BJ (cell line): Measurements from ENCODE around the gene RABEP2. TPM values are rescaled to one million over a fixed set of nuclear protein-coding genes. Genes with fewer than 3 reads are reported as not detected.
A peak's percentile ranks its signal among the peaks of the same experiment; 100 is the strongest.
"Not testable (repeated sequence)": the region's sequence is repeated elsewhere in the genome, so short reads cannot be mapped to it uniquely, and the experiment has no call there.

Source experiments
- CTCF ChIA-PET: fragments of 350-600 bp; formaldehyde crosslinking; extraction: SDS; loops from one replicate; lab custom pipeline; 2021; ENCODE audit warnings: antibody characterized with exemption, inconsistent platforms; lab: Yijun Ruan, JAX
- POLR2A ChIA-PET: fragments of 300-600 bp; sonication (Branson Sonifier 250); formaldehyde crosslinking; extraction: SDS; loops from one replicate; lab custom pipeline; 2021; ENCODE audit warnings: antibody characterized with exemption; lab: Charles Lee
- DNase-seq: peaks from one replicate; pipeline ENCODE4 v3.0.0-alpha.2; 2011; ENCODE audit warnings: low read depth
- H3K27me3 ChIP-seq: 2 replicates; pipeline ENCODE4 v1.6.0; 2011; ENCODE audit warnings: low read length; ENCODE audit not compliant: control insufficient read depth, insufficient read depth
- H3K36me3 ChIP-seq: 2 replicates; pipeline ENCODE4 v1.5.1; 2011; ENCODE audit warnings: low read length; ENCODE audit not compliant: control insufficient read depth, insufficient read depth
- H3K4me3 ChIP-seq: 2 replicates; pipeline ENCODE4 v1.5.1; 2011; ENCODE audit warnings: low read depth, mild to moderate bottlenecking, control low read depth, low read length
- CTCF ChIP-seq: IDR thresholded peaks from 2 replicates; pipeline ENCODE4 v1.5.1; 2011; ENCODE audit warnings: low read depth, mild to moderate bottlenecking, control low read depth, inconsistent platforms, low read length, moderate library complexity; ENCODE audit not compliant: insufficient read depth
- polyA plus RNA-seq: library from polyadenylated mRNA; depleted of rRNA; stranded (reverse); fragments of >200 nt; gene quantifications from 2 replicates; pipeline ENCODE4 v1.2.3, GENCODE V29; 2011

The RABEP2 gene
- polyA plus RNA-seq, 1 experiment = 20.4 TPM

GRCh38 chr16:28873543-28874201 lies 51.4 kb downstream of the RABEP2 start:
- H3K27me3 ChIP-seq = no peaks in the 10 kb centered on the region
- CTCF ChIA-PET = interaction anchor here (1.0 to 5.0 kb wide), 8 partner anchors 9 to 71 kb away, joined by 3 to 24 read pairs (median 4); partner anchors contain the start of genes SH2B1 and TUFM
- H3K36me3 ChIP-seq = peaks cover 32% of the 10 kb centered on the region
- no peak overlapping the region for H3K4me3 ChIP-seq
- POLR2A ChIA-PET = no interaction called here
- no peak for DNase-seq
- peak; percentile 77 for TF ChIP-seq CTCF

- no peaks in the 10 kb centered on the region for H3K27me3 ChIP-seq
- CTCF ChIA-PET = interaction anchor here (0.8 to 5.0 kb wide), 7 partner anchors 8 to 72 kb away, joined by 3 to 24 read pairs (median 4); partner anchors contain the start of genes SH2B1 and TUFM
- peaks cover 32% of the 10 kb centered on the region for H3K36me3 ChIP-seq
- H3K4me3 ChIP-seq = no peak overlapping the region
- no peak for TF ChIP-seq CTCF
- DNase-seq = no peak
- POLR2A ChIA-PET = no interaction called here
Observed at GRCh38 chr16:28872952-28873351, 52.1 kb downstream of the RABEP2 start.

- no peak for TF ChIP-seq CTCF
- Histone ChIP-seq H3K4me3 (no peak overlapping the region), H3K27me3 (no peaks in the 10 kb centered on the region), H3K36me3 (peaks cover 35% of the 10 kb centered on the region)
- ChIA-PET CTCF (interaction anchor here (5.0 kb wide), 1 partner anchor 76 kb away, joined by 24 read pairs; no protein-coding TSS in a partner anchor), POLR2A (no interaction called here)
- DNase-seq = no peak
Observed at GRCh38 chr16:28869201-28869600, 55.8 kb downstream of the RABEP2 start.

GRCh38 chr16:28867646-28868045 lies 57.4 kb downstream of the RABEP2 start:
- POLR2A ChIA-PET, DNase-seq, H3K27me3 ChIP-seq, H3K4me3 ChIP-seq: not testable (repeated sequence)
- H3K36me3 ChIP-seq = peaks cover 30% of the 10 kb centered on the region
- CTCF ChIA-PET = interaction anchor here (0.7 to 1.0 kb wide), 2 partner anchors 9 to 20 kb away, joined by 3 to 4 read pairs; no protein-coding TSS in a partner anchor

DNA sequence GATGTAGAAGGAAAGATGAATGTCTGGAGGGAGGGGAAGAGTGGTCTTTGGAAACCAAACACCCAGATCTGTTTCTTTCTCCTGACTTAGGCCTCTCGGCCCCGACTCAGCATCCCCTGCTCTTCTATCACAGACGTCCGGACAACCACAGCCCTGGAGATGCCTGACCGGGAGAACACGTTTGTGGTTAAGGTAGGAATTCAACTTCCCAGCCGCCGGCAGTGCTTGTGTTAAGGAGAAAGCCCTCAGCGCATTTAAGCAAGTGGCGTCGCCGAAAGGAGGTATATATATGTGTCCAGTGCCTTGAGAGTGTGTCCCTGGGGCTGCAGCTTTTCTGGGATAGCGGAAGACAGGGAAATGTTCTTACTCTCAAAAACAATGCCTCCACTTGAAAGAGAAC lies 57.8 kb downstream of the RABEP2 start:
- no peak overlapping the region for H3K4me3 ChIP-seq
- peaks cover 27% of the 10 kb centered on the region for H3K36me3 ChIP-seq
- H3K27me3 ChIP-seq = no peaks in the 10 kb centered on the region
- POLR2A ChIA-PET = no interaction called here
- TF ChIP-seq CTCF = no peak
- CTCF ChIA-PET = interaction anchor here (0.6 to 1.0 kb wide), 2 partner anchors 10 to 56 kb away, joined by 3 read pairs; no protein-coding TSS in a partner anchor
- DNase-seq = no peak
